GM12878 (cell line): Measurements from ENCODE around the gene CTSK. TPM values are rescaled to one million over a fixed set of nuclear protein-coding genes. Genes with fewer than 3 reads are reported as not detected.
A peak's percentile ranks its signal among the peaks of the same experiment; 100 is the strongest.

Source experiments
- ATAC-seq: fragments of 200-7000 bp; cut with Tn5 transposase; 3 replicates; pipeline ENCODE4 v1.9.1; 2020; ENCODE audit warnings: mild to moderate bottlenecking, moderate library complexity
- Bru-seq: library from RNA; stranded (reverse); fragments of 400-500 nt; gene quantifications from one replicate; lab custom pipeline; 2021; lab: Mats Ljungman, UMichigan
- BruChase-seq, 2 experiments: library from RNA; stranded (reverse); fragments of 400-500 nt; gene quantifications; one replicate each; lab custom pipeline; 2021; lab: Mats Ljungman, UMichigan
- BruUV-seq: library from RNA; stranded (reverse); fragments of 400-500 nt; replicated peaks from 2 replicates; lab custom pipeline; 2021; lab: Mats Ljungman, UMichigan
- CTCF ChIA-PET: fragments of 300-600 bp; sonication (Branson Sonifier 250); formaldehyde crosslinking; extraction: SDS; loops from one replicate; lab custom pipeline; 2021; ENCODE audit warnings: inconsistent platforms; lab: Yijun Ruan, JAX
- POLR2A ChIA-PET: fragments of 350-600 bp; formaldehyde crosslinking; extraction: SDS; loops from one replicate; lab custom pipeline; 2021; ENCODE audit warnings: inconsistent platforms; lab: Charles Lee
- RAD21 ChIA-PET: fragments of 300-600 bp; sonication (Branson Sonifier 250); formaldehyde crosslinking; loops from one replicate; lab custom pipeline; 2023; ENCODE audit warnings: antibody characterized with exemption; ENCODE audit not compliant: unreplicated experiment; lab: Charles Lee
- SMC1A ChIA-PET: fragments of 300-600 bp; sonication (Branson Sonifier 250); formaldehyde crosslinking; loops from one replicate; lab custom pipeline; 2023; ENCODE audit not compliant: unreplicated experiment, uncharacterized antibody; lab: Charles Lee
- DNase-seq: peaks from one replicate; pipeline ENCODE4 v3.0.0-alpha.2; 2011; ENCODE audit warnings: low read depth, low spot score
- FAIRE-seq: peaks from 3 replicates; lab custom pipeline; 2011; peaks lifted over from hg19 to GRCh38; lab: Jason Lieb, UNC
- H2AFZ ChIP-seq: 2 replicates; pipeline ENCODE4 v1.6.0; 2011; ENCODE audit warnings: low read depth, low read length, control low read depth; ENCODE audit not compliant: control insufficient read depth
- H3K27ac ChIP-seq: 2 replicates; pipeline ENCODE4 v1.5.1; 2011; ENCODE audit warnings: control low read depth; ENCODE audit not compliant: control insufficient read depth, insufficient read depth
- H3K27me3 ChIP-seq, 2 experiments: replicated peaks in 1 of 2; 2 replicates each; pipeline versions ENCODE4 v1.6.0 to v1.6.1; 2011; ENCODE audit warnings: low read length in 1 of 2; ENCODE audit not compliant: control insufficient read depth in 2 of 2, insufficient read depth in 2 of 2
- H3K36me3 ChIP-seq, 2 experiments: 2 replicates each; pipeline ENCODE4 v1.5.1; 2011; ENCODE audit warnings: low read length in 1 of 2; ENCODE audit not compliant: control insufficient read depth in 2 of 2, insufficient read depth in 2 of 2
- H3K4me1 ChIP-seq: 2 replicates; pipeline ENCODE4 v1.6.1; 2011; ENCODE audit warnings: mild to moderate bottlenecking, low read length, moderate library complexity, mixed read lengths; ENCODE audit not compliant: control insufficient read depth, insufficient read depth
- H3K4me2 ChIP-seq: 2 replicates; pipeline ENCODE4 v1.6.0; 2011; ENCODE audit warnings: control low read depth; ENCODE audit not compliant: control insufficient read depth, insufficient read depth
- H3K4me3 ChIP-seq: fragments of 200-600 bp; sonication (generic); 2 replicates; pipeline ENCODE4 v1.5.1; 2016
- H3K79me2 ChIP-seq: 2 replicates; pipeline ENCODE4 v1.6.0; 2011; ENCODE audit warnings: low read length; ENCODE audit not compliant: control insufficient read depth, insufficient read depth
- H3K9ac ChIP-seq: 2 replicates; pipeline ENCODE4 v1.8.0; 2011; ENCODE audit warnings: low read length, control low read depth, mixed read lengths; ENCODE audit not compliant: control insufficient read depth, insufficient read depth
- H3K9me3 ChIP-seq: replicated peaks from 3 replicates; pipeline ENCODE4 v1.5.1; 2011; ENCODE audit warnings: mild to moderate bottlenecking, low read length; ENCODE audit not compliant: control insufficient read depth, insufficient read depth
- H4K20me1 ChIP-seq: 2 replicates; pipeline ENCODE4 v1.6.0; 2011; ENCODE audit not compliant: control insufficient read depth, insufficient read depth
- BCL11A ChIP-seq: IDR thresholded peaks from 2 replicates; pipeline ENCODE4 v1.6.1; 2011; ENCODE audit warnings: low read depth, low read length
- CEBPB ChIP-seq, 2 experiments: fragments of 150-350 bp in 1 of 2; IDR thresholded peaks; 2 replicates each; pipeline ENCODE4 v1.6.1; 2012 to 2014; ENCODE audit warnings: low read depth in 2 of 2, low read length in 2 of 2, borderline replicate concordance in 1 of 2, inconsistent platforms in 1 of 2
- ELK1 ChIP-seq: IDR thresholded peaks from 2 replicates; pipeline ENCODE4 v1.6.1; 2012; ENCODE audit warnings: low read depth, low read length, improper control_type of control experiment
- HDAC2 ChIP-seq: fragments of 200-600 bp; sonication (generic); IDR thresholded peaks from 2 replicates; pipeline ENCODE4 v1.6.1; 2017
- JUND ChIP-seq: IDR thresholded peaks from 2 replicates; pipeline ENCODE4 v1.6.1; 2012; ENCODE audit warnings: low read depth, mild to moderate bottlenecking, low read length, improper control_type of control experiment, moderate library complexity
- REST ChIP-seq: IDR thresholded peaks from 2 replicates; pipeline ENCODE4 v1.6.1; 2012; ENCODE audit warnings: mild to moderate bottlenecking, low read depth, low read length
- SMAD1 ChIP-seq: fragments of 450-650 bp; IDR thresholded peaks from 2 replicates; pipeline ENCODE4 v1.6.1; 2018; ENCODE audit warnings: mild to moderate bottlenecking, low read depth; ENCODE audit not compliant: partially characterized antibody
- ZBED1 ChIP-seq: IDR thresholded peaks from 2 replicates; pipeline ENCODE4 v1.6.1; 2016; ENCODE audit warnings: borderline replicate concordance
- ZZZ3 ChIP-seq: IDR thresholded peaks from 2 replicates; pipeline ENCODE4 v1.6.1; 2011; ENCODE audit warnings: low read depth; ENCODE audit not compliant: control insufficient read depth, insufficient read length
- WGBS: methylation state at CpG from one replicate; pipeline ENCODE4 v1.1.6; 2016; ENCODE audit warnings: low lambda C conversion rate; ENCODE audit not compliant: insufficient replicate concordance, insufficient coverage; ENCODE audit errors: missing lambda C conversion rate; 5-methylcytosine and 5-hydroxymethylcytosine counted together
- in situ Hi-C: fragments of 300-500 bp; cut with MboI; formaldehyde crosslinking; loops from 9 replicates; pipeline ENCODE4 v1.14.3; 2018; ENCODE audit warnings: mixed read lengths
- intact Hi-C: fragments of 100-400 bp; cut with micrococcal nuclease; formaldehyde crosslinking; loops from one replicate; pipeline ENCODE4 v1.14.2; 2022; ENCODE audit not compliant: unreplicated experiment
- long read RNA-seq, 2 experiments: library from polyadenylated mRNA; unstranded; transcript quantifications; one replicate each; pipeline ENCODE4 v2.0.0, GENCODE V29; 2019 to 2020
- polyA minus RNA-seq, 3 experiments: library from RNA; depleted of rRNA, polyadenylated mRNA; stranded (reverse); fragments of >200 nt; gene quantifications; 2 replicates each; pipeline ENCODE4 v1.2.3, GENCODE V29; 2011
- polyA plus RNA-seq, 11 experiments: library from polyadenylated mRNA; depleted of rRNA in 4 of 11; unstranded in 6 of 11; stranded (reverse) in 5 of 11; fragments of >200 nt; fragmentation: Nextera tagmentation in 4 of 11; fragmentation: Illumina TruSeq in 1 of 11; extraction: Ambion mirVana in 4 of 11; extraction: Trizol in 1 of 11; gene quantifications; 1 replicate in 1 of 11; 2 replicates in 10 of 11; pipeline versions ENCODE4 v1.2.1 to v1.2.3, GENCODE V29; 2011 to 2016; ENCODE audit warnings: inconsistent platforms in 2 of 11, missing spikeins in 2 of 11, low read depth in 1 of 11
- total RNA-seq, 4 experiments: library from RNA; depleted of rRNA in 3 of 4; stranded (reverse); fragments of >200 nt in 3 of 4; fragmentation: Illumina TruSeq in 1 of 4; extraction: Trizol in 1 of 4; gene quantifications; 2 replicates each; pipeline versions ENCODE4 v1.2.1 to v1.2.3, GENCODE V29; 2013 to 2021

The CTSK gene
- total RNA-seq (2013; cell fraction: nucleolus; rRNA removed) = 1.6 and 2.9 TPM in 2 replicates
- total RNA-seq (2014; rRNA removed) = 0.40 and 0.87 TPM in 2 replicates
- 0.76 and 0.88 TPM in 2 replicates for total RNA-seq (2014; rRNA removed; fragmentation: Illumina TruSeq; extraction: Trizol)
- 0.77 and 0.90 TPM in 2 replicates for total RNA-seq (2021)
- 3.2 TPM for polyA plus RNA-seq (2011; ENCODE audit: low read depth)
- 1.8 and 2.2 TPM in 2 replicates for polyA plus RNA-seq (2011; rRNA removed)
- 1.0 and 1.4 TPM in 2 replicates for polyA plus RNA-seq (2011; cell fraction: cytosol; rRNA removed)
- 6.0 TPM in 2 replicates for polyA plus RNA-seq (2011; cell fraction: nucleus; rRNA removed)
- polyA plus RNA-seq (2012) = 1.4 and 2.7 TPM in 2 replicates
- 1.1 TPM in 2 replicates for polyA plus RNA-seq (2014; fragmentation: Illumina TruSeq; extraction: Trizol)
- under 1 TPM; 0.42 to 0.44 TPM for polyA plus RNA-seq (2014; fragmentation: Nextera tagmentation; extraction: Ambion mirVana)
- 1.9 and 3.1 TPM in 2 replicates for polyA plus RNA-seq (2014; rRNA removed)
- polyA plus RNA-seq (2016; fragmentation: Nextera tagmentation; extraction: Ambion mirVana) = 1 to 10 TPM in 1 of 2 experiments, under 1 TPM in 1; 0.54 to 1.1 TPM
- 0.66 and 1.6 TPM in 2 replicates for polyA minus RNA-seq (2011; rRNA and poly(A)+ RNA removed)
- not detected in 2 replicates for polyA minus RNA-seq (2011; cell fraction: cytosol; rRNA and poly(A)+ RNA removed)
- polyA minus RNA-seq (2011; cell fraction: nucleus; rRNA and poly(A)+ RNA removed) = 0.60 and 1.5 TPM in 2 replicates
- Bru-seq, nascent RNA = percentile 62 among the genes with signal in this experiment
- BruChase-seq, experiment 1, labeled RNA remaining after a 6-hour chase = percentile 69 among the genes with signal in this experiment
- BruChase-seq, experiment 2, labeled RNA remaining after a 2-hour chase = percentile 71 among the genes with signal in this experiment
- long read RNA-seq, experiment 1 = 0 reads
- long read RNA-seq, experiment 2, partial matches to known transcripts = 0 of 1 reads
- long read RNA-seq, experiment 2, other reads (novel, unspliced or antisense) = 0 of 1 reads

DNA sequence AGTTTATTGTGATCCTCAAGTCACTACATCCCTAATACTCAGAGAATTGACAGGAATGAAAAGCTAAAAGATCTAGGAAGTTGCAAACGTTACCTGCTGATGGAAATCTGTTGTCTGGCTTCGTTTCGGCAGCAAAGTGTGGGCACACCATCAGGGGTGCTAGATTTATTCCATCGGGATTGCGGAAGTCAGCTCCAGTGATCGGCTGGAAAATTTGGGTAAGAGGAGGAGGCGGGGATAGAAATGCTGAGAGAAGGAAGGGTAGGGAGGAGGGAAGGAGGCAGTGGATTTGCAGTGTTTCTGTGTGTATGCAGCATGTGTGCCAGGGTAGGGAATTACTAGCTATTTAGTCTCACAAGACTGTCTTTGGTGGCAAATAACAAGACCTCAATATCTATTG is at the start of gene CTSK:
CTSK (minus strand) TSS at position 140 of the 400 bp plus-strand sequence. CDS start 1,455 bp downstream, outside the sequence.
- H3K4me1 ChIP-seq = no peaks in the 10 kb centered on the region
- POLR2A ChIA-PET = no interaction called here
- CTCF ChIA-PET = interaction anchor here (1.0 to 1.9 kb wide), 3 partner anchors 9 to 70 kb away, joined by 3 to 5 read pairs (median 5); no protein-coding TSS in a partner anchor
- RAD21 ChIA-PET = no interaction called here
- H2AFZ ChIP-seq = no peak within 1 kb of the TSS
- no peaks in the 10 kb centered on the region for H3K9me3 ChIP-seq
- DNase-seq (no peak), FAIRE-seq (no peak), ATAC-seq (no peak)
- TF ChIP-seq ELK1 (no peak), ZZZ3 (no peak), JUND (no peak), SMAD1 (no peak), REST (no peak), BCL11A (no peak), CEBPB (IDR thresholded peaks at IDR 0.05; ENCODE audit: borderline replicate concordance in 1 of 2, low read depth in 2 of 2, low read length in 2 of 2) (no peak), HDAC2 (no peak), ZBED1 (no peak)
- in situ Hi-C loops = no loop called here
- no peak within 1 kb of the TSS for H3K4me3 ChIP-seq
- no peak within 1 kb of the TSS for H3K27ac ChIP-seq
- H4K20me1 ChIP-seq = no peaks in the 10 kb centered on the region
- H3K36me3 ChIP-seq = peaks cover 2 to 4% of the 10 kb centered on the region in 2 experiments; a peak in 3 of 4 replicates
- no peak within 1 kb of the TSS for H3K4me2 ChIP-seq
- SMC1A ChIA-PET = interaction anchor here (0.7 to 1.1 kb wide), 3 partner anchors 10 to 50 kb away, joined by 3 to 4 read pairs (median 3); no protein-coding TSS in a partner anchor
- no peaks in the 10 kb centered on the region for H3K27me3 ChIP-seq
- intact Hi-C loops = no loop called here
- H3K9ac ChIP-seq = no peak within 1 kb of the TSS
- H3K79me2 ChIP-seq = no peaks in the 10 kb centered on the region
- BruUV-seq = no TSS peak
- WGBS = 81% methylated on average over 7 of the region's 7 CpGs
